ENCODE measurements around the gene DPYSL5.

DNA sequence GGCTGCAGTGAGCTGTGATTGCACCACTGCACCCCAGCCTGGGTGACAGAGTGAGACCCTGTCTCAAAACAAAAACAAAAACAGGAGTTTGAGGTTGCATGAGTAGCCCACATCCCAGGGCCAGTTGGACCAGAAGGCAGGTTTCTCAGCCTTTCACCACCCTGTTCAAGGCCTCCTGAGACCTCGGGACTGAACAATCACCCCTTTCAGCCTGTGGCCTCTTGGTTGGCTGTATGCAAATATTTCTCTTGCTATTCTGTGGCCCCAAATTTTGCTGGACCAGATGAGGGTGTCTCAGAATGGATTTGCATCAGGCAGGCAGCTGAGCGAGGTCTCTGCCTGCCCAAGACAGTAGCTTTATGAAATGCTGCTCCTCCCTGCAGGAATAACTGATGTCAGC is 56.9 kb downstream of the DPYSL5 start:
- TF ChIP-seq CTCF (IDR thresholded peaks at IDR 0.05) (no peak), POLR2A (IDR thresholded peaks at IDR 0.05) (no peak), POLR2AphosphoS5 (IDR thresholded peaks at IDR 0.05) (no peak)
